Measurements from ENCODE around the gene NAV2.

DNA sequence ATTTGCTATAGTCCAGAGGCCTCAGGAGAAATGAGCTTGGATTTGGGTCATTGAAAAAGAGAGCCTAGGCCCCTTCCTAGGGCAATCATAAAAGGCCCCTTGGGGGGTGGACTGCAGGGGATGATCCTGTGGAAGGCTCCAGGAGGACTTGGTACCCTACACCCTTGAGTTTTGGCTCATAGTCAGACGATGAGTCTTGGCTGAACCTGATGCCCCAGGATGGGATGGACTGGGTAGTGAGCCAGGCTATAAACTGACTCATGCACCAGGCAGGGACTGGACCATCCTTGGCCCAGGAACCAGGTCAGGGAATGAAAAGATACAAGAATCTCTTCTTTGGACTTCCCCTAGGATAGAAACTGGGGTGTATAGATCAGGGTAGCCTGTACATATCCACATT lies 54.2 kb downstream of the NAV2 start:
- TF ChIP-seq, protein P1, sequence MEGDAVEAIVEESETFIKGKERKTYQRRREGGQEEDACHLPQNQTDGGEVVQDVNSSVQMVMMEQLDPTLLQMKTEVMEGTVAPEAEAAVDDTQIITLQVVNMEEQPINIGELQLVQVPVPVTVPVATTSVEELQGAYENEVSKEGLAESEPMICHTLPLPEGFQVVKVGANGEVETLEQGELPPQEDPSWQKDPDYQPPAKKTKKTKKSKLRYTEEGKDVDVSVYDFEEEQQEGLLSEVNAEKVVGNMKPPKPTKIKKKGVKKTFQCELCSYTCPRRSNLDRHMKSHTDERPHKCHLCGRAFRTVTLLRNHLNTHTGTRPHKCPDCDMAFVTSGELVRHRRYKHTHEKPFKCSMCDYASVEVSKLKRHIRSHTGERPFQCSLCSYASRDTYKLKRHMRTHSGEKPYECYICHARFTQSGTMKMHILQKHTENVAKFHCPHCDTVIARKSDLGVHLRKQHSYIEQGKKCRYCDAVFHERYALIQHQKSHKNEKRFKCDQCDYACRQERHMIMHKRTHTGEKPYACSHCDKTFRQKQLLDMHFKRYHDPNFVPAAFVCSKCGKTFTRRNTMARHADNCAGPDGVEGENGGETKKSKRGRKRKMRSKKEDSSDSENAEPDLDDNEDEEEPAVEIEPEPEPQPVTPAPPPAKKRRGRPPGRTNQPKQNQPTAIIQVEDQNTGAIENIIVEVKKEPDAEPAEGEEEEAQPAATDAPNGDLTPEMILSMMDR (IDR thresholded peaks at IDR 0.05), result no peak
- no peak for TF ChIP-seq POLR2A (IDR thresholded peaks at IDR 0.05)

All from body of pancreas (tissue), 4 donors.